Measurements from ENCODE around the gene SDCCAG8. TPM values are rescaled to one million over a fixed set of nuclear protein-coding genes. Genes with fewer than 3 reads are reported as not detected.
A peak's percentile ranks its signal among the peaks of the same experiment; 100 is the strongest.

SDCCAG8 gene
- total RNA-seq, 1 donor: 26.1 TPM

- DNase-seq (ENCODE audit: low read depth in 2 of 3, low spot score in 2 of 3): no peak
Observed at GRCh38 chr1:243447844-243448243, 192.0 kb downstream of the SDCCAG8 start.

DNA sequence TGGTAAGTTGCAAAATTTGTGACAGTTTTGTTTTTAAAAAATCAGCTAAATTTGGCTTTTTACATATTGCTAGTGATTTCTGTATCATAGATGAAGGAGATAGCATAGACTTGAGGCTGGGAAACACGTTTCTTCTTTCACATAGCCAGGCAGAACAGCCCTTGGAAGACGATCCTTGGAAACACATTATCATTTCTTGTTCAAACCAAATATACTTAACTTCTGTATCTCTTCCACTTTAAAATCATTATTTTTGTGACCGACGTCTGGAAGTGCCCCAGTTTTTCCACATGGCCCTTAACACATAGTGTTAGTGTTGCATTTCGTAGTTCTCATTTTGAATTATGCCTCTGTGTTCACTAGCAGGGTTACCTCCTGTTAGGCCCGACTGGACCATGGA is 193.5 kb downstream of the SDCCAG8 start:
- no peak for DNase-seq (ENCODE audit: low read depth in 2 of 3, low spot score in 2 of 3)

DNA sequence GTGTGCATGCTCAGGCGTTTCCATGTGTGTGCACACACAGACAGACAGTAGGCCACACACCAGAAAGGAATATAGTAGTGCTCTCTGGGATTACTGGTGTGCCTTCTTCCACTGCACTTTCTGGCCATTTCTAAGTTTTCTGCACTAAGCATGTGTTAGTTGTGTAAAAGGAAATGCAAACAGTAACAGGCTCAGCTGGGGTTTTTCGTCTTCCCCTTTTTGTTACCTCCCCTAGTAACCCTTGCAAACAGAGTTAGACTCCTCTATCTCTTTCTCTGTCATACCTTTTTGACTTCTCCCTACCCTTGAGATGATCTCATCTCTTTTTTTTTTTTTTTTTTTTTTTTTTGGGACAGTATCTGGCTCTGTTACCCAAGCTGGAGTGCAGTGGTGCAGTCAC is 196.3 kb downstream of the SDCCAG8 start:
- DNase-seq (ENCODE audit: low read depth in 2 of 3, low spot score in 2 of 3): peak in 2 of 3 donors; percentile 40 to 70

DNA sequence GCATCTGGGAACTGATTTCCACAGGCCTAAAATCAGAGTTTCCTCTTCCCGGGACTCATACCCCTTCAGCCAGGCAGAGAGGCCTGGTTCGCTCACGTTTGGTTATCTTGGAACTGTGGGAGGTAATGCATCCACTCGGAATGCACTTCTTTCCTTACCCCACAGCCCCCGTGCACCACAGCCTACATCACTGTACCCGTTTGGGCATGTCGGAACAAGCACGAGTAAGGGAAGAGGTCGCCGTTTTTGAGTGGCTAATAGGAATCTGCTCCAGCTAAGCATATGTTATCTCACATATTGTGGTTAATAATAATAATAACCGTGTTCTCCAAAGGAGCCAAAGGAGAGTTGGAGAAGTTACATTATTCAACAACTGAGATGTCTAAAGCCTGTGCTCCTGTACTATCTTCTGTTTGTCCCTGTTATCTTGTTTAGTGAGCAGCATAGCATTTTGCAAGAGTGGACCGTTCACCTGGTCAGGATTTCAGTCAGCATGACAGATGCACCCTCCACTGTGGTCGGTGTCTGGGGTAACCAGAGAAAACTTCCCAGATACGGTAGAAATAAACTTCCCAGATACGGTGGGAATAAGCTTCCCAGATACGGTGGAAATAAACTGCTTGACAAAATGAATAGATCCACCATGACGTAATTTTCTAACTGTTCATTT is 198.6 kb downstream of the SDCCAG8 start:
- no peak for DNase-seq (ENCODE audit: low read depth in 2 of 3, low spot score in 2 of 3)

- DNase-seq (ENCODE audit: low read depth in 2 of 3, low spot score in 2 of 3): no peak
Observed at GRCh38 chr1:243455760-243456651, 200.2 kb downstream of the SDCCAG8 start.

GRCh38 chr1:243457363-243457982 is 201.6 kb downstream of the SDCCAG8 start:
- DNase-seq (ENCODE audit: low read depth in 2 of 3, low spot score in 2 of 3): no peak

DNA sequence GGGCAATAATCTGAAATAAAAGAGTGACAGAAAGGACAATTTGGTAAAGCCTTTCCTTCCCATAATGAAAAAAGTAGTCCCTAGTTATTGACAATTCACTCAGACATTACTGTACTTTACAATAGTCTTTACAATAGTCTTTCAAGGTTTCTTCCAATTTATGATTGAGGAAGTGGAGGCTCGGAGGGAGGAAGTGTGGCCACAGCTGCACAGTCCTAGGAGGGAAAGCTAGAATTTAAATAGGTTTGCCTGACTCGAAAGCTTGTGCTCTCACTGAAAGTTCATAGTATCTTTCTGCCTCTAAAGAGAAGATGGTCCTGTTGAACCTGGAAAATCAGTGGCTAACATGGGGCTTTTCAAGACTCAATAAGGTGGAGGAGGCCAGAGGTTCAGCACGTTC is 203.2 kb downstream of the SDCCAG8 start:
- DNase-seq (ENCODE audit: low read depth in 2 of 3, low spot score in 2 of 3): peak in 1 of 3 donors; percentile 57

DNA sequence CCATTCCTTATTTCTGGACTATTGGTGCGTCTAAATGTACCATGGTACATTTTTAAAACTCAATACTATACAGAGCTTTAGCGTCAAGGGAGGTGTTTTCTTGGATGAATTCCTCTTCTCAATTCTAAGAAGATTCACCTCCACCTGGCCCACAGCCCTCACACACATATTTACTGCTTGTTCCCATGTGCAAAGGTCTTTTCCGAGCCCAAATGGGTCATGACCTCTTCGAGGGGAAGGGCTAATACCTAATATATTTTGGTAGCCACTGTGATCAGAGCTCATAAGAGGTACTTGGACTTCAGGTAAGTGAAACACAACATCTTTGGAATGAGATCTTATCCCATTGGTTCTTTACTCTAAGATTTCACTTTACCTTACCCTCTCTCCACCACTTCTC is 205.9 kb downstream of the SDCCAG8 start:
- DNase-seq (ENCODE audit: low read depth in 2 of 3, low spot score in 2 of 3): no peak

- DNase-seq (ENCODE audit: low read depth in 2 of 3, low spot score in 2 of 3): no peak
Observed at GRCh38 chr1:243462929-243463697, 207.3 kb downstream of the SDCCAG8 start.

DNA sequence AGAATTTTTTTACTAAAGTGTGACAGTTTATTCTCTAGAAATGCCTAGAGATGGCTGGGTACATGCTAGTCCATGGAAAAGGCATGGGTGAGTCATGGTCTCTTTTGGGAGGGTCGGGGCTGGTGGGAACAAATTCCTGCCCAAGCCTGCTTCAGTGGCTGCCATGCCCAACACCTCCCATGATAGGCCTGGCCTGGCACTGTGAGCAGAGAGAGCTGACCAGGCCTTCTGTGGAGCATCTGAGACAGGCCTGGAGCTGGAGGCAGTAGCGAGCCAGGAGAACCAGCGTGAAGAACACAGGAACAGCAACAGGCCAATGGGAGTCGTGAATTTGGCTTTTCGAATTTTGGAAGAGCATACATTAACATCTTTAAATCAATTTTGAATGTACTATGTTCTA is 209.2 kb downstream of the SDCCAG8 start:
- no peak for DNase-seq (ENCODE audit: low read depth in 2 of 3, low spot score in 2 of 3)

DNA sequence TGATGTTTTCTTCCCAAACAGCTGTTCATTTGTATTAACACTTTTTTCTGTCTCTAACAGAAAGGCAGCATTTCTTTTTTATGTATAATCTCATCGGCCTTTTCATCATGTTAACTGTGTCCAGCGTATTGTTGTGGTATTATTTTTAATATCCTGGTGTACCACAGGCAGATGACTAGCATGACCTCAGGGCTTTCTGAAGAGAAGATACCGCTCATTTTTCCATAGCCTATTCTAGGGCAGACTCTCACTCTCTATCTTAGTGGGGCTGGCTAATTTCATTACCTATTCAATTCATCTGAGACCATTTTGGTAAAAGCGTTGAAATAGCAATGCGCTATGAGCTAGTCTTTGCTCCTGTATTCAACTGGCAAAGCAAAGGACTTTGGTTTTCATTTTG is 209.9 kb downstream of the SDCCAG8 start:
- no peak for DNase-seq (ENCODE audit: low read depth in 2 of 3, low spot score in 2 of 3)

DNA sequence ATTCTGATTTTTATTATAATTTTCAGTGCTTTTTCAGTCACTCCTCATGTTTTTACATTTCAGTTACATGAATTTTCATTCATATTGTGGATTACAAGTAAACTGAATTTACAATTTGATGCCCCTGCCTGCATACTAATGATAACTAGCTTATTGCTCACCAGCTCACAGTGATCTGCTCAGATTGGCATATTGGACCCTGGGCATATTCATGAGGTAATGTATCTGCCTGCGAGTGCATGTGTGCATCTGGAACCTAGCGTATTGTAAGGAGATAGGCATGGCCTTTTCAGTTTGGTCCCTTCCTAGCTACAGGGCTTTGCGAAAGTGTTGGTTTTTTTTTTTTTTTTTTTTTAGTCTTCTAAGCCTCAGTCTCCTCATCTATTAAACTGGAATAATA is 213.7 kb downstream of the SDCCAG8 start:
- DNase-seq (ENCODE audit: low read depth in 2 of 3, low spot score in 2 of 3): no peak

GRCh38 chr1:243470502-243470901 is 214.7 kb downstream of the SDCCAG8 start:
- no peak for DNase-seq (ENCODE audit: low read depth in 2 of 3, low spot score in 2 of 3)

DNA sequence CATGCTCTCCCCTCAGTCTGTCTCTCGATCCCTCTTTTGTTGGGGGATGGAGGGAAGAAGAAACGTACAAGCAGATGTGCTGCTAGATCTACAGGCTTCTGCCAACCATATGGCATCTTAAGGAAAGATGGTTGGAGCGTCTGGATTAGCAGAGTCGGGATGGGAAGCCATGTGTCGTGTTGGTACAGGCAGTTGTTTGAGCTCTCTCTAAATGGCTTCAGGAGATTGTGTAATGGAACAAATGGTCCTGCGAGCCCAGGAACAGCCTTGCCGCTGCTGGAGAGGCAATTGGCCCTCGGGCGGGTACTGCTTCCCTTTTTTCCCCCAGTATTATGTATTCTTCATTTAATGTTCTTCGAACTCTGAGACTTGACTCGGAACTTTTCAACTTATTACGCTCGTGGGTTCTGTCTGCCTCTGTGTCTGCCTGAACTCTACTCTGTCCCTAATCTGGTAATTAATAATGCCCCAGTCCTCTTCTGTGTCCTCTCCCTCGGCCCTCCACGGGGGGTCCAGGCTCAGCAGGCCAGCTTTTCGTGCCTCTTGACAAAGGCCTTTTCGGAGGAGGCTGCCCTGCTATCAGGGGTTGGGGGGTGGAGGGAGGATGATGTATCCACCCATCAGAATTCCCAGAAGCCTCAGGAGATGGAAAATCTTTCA is 215.3 kb downstream of the SDCCAG8 start:
- no peak for DNase-seq (ENCODE audit: low read depth in 2 of 3, low spot score in 2 of 3)

GRCh38 chr1:243471754-243472745 is 216.2 kb downstream of the SDCCAG8 start:
- DNase-seq (ENCODE audit: low read depth in 2 of 3, low spot score in 2 of 3): no peak

GRCh38 chr1:243473227-243474135 is 217.6 kb downstream of the SDCCAG8 start:
- DNase-seq (ENCODE audit: low read depth in 2 of 3, low spot score in 2 of 3): peak in 1 of 3 donors; percentile 26

DNA sequence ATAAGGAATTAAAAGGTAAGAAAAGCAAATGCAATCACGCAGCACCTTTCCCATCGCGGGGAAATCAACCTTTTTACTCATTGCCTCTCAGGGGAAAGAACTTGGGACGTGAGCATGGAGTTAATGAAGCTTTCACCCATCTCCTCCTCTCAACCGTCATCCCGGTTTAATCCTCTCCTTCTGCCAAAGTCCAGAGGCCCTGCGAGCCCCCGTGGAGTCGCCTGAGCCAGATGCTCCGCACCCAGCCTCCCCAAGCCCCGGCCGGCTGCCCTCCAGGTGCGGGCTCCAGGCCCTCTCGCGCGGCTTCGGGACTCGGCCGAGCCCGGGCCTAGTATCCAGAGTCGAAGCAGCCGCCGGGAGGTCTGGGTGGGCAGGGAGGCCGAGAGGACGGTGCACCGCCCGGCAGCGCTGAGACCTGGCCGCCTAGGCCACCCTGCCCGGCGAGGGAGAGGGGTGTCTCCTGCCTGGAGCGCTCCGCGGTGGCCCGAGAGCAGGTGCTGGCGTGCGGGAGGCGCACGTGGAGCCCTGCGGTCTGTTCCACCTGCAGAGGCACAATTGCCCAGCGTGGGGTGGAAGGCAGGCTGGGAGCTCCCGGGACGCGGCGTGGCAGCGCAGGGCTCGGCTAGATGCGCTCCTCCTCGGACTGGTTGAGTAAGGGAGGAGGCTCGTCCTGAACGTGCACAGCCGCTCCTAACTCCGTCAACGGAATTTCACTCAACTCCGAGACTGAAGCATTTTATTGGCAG is 218.5 kb downstream of the SDCCAG8 start:
- no peak for DNase-seq (ENCODE audit: low read depth in 2 of 3, low spot score in 2 of 3)
